MM.1S (cell line): Measurements from ENCODE around the gene SPDL1.

Experiments used
- CTCF ChIP-seq: fragments of 300-600 bp; sonication (generic); IDR thresholded peaks from 2 replicates; pipeline ENCODE4 v1.5.1; 2016; ENCODE audit warnings: antibody characterized with exemption, low read length, mixed read lengths
- EZH2phosphoT487 ChIP-seq: fragments of 300-600 bp; sonication (generic); IDR thresholded peaks from 2 replicates; pipeline ENCODE4 v1.6.1; 2018; ENCODE audit warnings: antibody characterized with exemption, low read length

GRCh38 chr5:169563369-169563768 is 20.2 kb upstream of the SPDL1 start:
- TF ChIP-seq CTCF (no peak), EZH2phosphoT487 (no peak)
